HCT116 (cell line): Measurements from ENCODE around the gene BCDIN3D.

Experiments used
- CTCF ChIP-seq, 3 experiments: fragments of 200-600 bp in 1 of 3; sonication (generic) in 1 of 3; IDR thresholded peaks in 2 of 3; conservative IDR thresholded peaks in 1 of 3; 2 replicates each; pipeline ENCODE4 v1.5.1; 2012 to 2017; ENCODE audit warnings: low read depth in 2 of 3, low read length in 2 of 3, antibody characterized with exemption in 1 of 3, borderline replicate concordance in 1 of 3, control low read depth in 1 of 3, mild to moderate bottlenecking in 1 of 3, mixed read lengths in 1 of 3, mixed run types in 1 of 3, moderate library complexity in 1 of 3; ENCODE audit not compliant: insufficient read depth in 1 of 3
- EGR1 ChIP-seq: IDR thresholded peaks from 2 replicates; pipeline ENCODE4 v1.6.1; 2012; ENCODE audit warnings: low read depth
- ELF1 ChIP-seq: IDR thresholded peaks from 2 replicates; pipeline ENCODE4 v1.6.1; 2012; ENCODE audit warnings: low read depth, borderline replicate concordance
- EZH2 ChIP-seq: fragments of 200-600 bp; sonication (generic); IDR thresholded peaks from 2 replicates; pipeline ENCODE4 v1.6.1; 2017; ENCODE audit warnings: antibody characterized with exemption, mixed run types
- POLR2A ChIP-seq: IDR thresholded peaks from 2 replicates; pipeline ENCODE4 v1.7.0; 2011; ENCODE audit warnings: borderline replicate concordance; ENCODE audit not compliant: insufficient read depth, insufficient read length; ENCODE audit errors: extremely low read depth
- TCF7L2 ChIP-seq: IDR thresholded peaks from 2 replicates; pipeline ENCODE4 v1.7.0; 2011; ENCODE audit warnings: borderline replicate concordance, inconsistent platforms; ENCODE audit not compliant: insufficient read depth, insufficient read length; ENCODE audit errors: extremely low read depth

DNA sequence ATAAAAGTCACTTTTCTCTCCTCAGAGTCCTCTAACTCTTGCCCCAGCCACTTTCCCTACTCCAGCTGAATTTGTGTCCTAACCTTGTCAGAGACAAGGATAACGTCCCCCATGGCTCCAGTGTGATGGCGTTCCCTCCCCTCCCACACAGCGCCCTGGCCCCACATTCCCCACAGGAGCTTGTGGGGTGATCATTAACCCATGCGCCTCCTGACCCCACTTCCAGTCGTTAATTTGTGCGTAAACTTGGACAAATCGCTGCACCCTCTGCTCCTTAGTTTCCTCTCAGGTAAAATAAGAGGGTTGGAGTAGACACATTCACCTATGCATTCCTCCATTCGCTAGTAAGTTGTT is 22.9 kb upstream of the BCDIN3D start:
- no peak for TF ChIP-seq EZH2
- no peak for TF ChIP-seq CTCF (IDR thresholded peaks at IDR 0.05 in 2 of 3, conservative IDR thresholded peaks at IDR 0.05 in 1 of 3; ENCODE audit: borderline replicate concordance in 1 of 3, insufficient read depth in 1 of 3, low read depth in 2 of 3, low read length in 2 of 3)
- no peak for TF ChIP-seq EGR1
- no peak for TF ChIP-seq ELF1
- no peak for TF ChIP-seq POLR2A
- no peak for TF ChIP-seq TCF7L2
